Measurements from ENCODE around the gene MED26.

The MED26 gene

DNA sequence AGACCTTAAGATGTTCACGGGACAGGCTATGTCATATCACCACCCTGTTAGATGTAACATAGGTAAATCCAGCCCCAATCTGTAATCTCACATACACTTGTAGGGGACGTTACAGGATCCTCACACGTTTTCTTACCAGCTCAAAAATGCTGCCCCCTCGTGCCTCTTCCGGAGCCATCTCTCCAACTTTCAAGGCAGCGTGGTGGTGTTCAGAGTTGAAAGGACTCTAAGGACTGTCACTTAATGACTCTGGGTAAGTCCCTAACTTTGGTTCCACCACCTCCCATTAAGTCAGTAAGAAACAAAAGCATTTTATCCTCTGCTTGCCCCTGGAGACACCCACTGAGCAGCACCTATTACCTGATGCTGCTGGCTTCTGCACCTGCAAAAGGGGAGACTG is 4.4 kb downstream of the MED26 start:
- TF ChIP-seq, protein P1, sequence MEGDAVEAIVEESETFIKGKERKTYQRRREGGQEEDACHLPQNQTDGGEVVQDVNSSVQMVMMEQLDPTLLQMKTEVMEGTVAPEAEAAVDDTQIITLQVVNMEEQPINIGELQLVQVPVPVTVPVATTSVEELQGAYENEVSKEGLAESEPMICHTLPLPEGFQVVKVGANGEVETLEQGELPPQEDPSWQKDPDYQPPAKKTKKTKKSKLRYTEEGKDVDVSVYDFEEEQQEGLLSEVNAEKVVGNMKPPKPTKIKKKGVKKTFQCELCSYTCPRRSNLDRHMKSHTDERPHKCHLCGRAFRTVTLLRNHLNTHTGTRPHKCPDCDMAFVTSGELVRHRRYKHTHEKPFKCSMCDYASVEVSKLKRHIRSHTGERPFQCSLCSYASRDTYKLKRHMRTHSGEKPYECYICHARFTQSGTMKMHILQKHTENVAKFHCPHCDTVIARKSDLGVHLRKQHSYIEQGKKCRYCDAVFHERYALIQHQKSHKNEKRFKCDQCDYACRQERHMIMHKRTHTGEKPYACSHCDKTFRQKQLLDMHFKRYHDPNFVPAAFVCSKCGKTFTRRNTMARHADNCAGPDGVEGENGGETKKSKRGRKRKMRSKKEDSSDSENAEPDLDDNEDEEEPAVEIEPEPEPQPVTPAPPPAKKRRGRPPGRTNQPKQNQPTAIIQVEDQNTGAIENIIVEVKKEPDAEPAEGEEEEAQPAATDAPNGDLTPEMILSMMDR (conservative IDR thresholded peaks at IDR 0.05; ENCODE audit: control insufficient read depth, insufficient read depth, low read depth, low read length) = no peak
- no peak overlapping the region for H3K4me3 ChIP-seq (ENCODE audit: control insufficient read depth, low read depth, low read length)
- no peak for DNase-seq (ENCODE audit: low read depth)

DNA sequence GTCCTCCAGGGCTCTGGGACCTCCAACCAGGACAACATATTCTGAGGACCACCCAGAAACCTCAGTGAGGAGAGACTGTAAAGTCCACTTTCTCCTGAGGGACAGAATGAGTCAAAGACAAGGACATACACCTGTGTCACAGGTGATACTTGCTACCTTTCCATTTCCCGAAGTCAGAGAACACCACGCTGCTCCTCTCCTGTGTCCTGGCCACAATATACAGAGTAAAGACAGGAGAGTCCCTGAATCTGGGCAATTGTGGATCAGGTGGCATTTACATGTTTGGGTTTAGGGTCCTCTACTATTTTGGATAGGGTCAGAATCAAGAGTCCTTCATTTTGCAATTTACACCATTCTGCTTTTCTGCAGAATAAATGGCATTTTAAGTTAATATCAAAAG is 4.9 kb downstream of the MED26 start:
- no peak overlapping the region for H3K4me3 ChIP-seq (ENCODE audit: control insufficient read depth, low read depth, low read length)
- no peak for DNase-seq (ENCODE audit: low read depth)
- TF ChIP-seq, protein P1 (conservative IDR thresholded peaks at IDR 0.05; ENCODE audit: control insufficient read depth, insufficient read depth, low read depth, low read length) = no peak

DNA sequence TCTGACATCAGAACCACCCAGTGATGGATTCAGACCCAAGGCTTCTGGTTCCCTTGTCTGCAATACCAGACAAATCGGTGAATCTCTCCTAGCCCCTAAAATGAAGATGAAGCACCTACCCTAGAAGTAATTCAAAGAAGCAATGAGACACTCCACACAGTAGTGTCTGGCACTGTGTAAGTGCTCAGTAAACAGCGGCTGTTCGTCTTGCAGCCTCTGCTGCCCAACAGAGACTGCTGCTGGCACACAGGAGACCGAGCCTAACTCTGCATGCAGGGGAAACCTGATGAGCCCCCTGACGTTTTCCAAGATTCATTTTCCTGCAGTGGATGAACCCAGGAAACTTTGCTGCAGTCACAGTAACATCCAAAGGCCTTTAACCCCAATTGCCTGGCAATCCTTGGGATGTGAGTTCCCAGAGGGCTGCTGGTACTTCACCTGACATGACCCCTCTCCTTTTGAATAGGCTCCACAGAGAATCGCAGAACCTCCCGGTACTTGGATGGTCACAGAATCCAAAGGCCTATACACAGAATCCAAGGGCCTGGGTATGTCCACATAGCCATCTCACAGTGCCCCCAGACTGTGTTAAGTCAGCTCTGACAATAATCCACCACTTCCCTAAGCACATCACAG is 6.7 kb downstream of the MED26 start:
- H3K4me3 ChIP-seq (ENCODE audit: control insufficient read depth, low read depth, low read length) = no peak overlapping the region
- DNase-seq (ENCODE audit: low read depth) = no peak
- TF ChIP-seq, protein P1 (conservative IDR thresholded peaks at IDR 0.05; ENCODE audit: control insufficient read depth, insufficient read depth, low read depth, low read length) = no peak

DNA sequence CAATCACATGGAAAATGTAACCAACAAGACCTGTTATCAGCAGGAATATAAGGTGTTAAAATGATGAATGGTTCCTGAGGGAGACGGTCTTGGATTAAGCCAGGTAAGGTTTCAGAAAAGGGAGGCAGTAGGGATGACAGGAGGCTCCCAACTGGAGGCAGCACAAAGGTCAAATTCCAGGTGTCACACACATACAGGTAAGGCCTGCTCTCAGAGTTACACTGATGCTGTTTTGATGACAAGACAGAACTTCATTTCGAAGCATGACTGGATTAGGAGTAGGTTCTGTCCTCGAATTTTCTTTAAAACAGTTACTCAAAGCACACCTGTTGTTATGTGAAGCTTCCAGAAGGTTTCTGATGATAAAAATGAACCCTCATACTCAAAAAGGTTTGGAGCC is 7.4 kb downstream of the MED26 start:
- DNase-seq (ENCODE audit: low read depth) = no peak
- TF ChIP-seq, protein P1 (conservative IDR thresholded peaks at IDR 0.05; ENCODE audit: control insufficient read depth, insufficient read depth, low read depth, low read length) = no peak
- no peak overlapping the region for H3K4me3 ChIP-seq (ENCODE audit: control insufficient read depth, low read depth, low read length)

DNA sequence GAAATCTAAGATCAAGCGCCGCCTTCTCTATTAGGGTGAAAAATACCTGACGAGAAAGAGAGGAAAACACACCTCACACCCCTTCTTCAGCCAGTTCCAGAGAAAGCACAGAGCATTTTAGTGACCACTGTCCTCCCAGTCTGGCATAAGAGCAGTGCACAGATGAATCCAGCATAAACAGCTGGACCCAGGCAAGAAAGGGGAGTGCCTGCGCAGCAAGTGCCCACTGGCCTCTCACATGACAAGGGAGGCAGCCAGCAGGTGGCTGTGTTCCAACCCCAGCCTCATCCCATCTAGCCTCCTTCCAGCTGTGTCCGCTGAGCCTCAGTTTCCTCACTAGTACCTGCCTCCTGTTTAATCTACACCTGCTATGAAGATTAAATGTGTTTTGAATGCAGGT is 8.0 kb downstream of the MED26 start:
- TF ChIP-seq, protein P1 (conservative IDR thresholded peaks at IDR 0.05; ENCODE audit: control insufficient read depth, insufficient read depth, low read depth, low read length) = no peak
- H3K4me3 ChIP-seq (ENCODE audit: control insufficient read depth, low read depth, low read length) = no peak overlapping the region
- no peak for DNase-seq (ENCODE audit: low read depth)

DNA sequence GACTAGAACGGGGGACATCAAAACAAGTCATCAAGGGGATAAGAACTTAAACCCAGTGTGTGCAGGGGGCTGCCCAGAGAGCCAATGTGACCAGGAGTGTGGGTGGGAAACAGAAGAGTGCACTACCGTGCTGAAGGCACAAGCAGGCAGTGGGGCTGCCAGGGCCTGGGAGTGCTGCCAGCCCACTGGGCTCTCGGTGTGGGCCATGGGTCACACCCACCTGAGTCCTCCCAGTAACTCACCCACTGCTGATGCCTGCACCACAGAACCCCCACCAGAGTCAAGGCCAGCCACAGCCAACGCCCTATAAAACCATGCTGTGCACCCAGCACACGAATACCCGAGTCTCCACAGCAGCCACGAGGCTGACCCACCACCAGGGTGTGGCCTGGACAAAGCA is 8.5 kb downstream of the MED26 start:
- H3K4me3 ChIP-seq (ENCODE audit: control insufficient read depth, low read depth, low read length) = no peak overlapping the region
- DNase-seq (ENCODE audit: low read depth) = no peak
- TF ChIP-seq, protein P1 (conservative IDR thresholded peaks at IDR 0.05; ENCODE audit: control insufficient read depth, insufficient read depth, low read depth, low read length) = no peak

DNA sequence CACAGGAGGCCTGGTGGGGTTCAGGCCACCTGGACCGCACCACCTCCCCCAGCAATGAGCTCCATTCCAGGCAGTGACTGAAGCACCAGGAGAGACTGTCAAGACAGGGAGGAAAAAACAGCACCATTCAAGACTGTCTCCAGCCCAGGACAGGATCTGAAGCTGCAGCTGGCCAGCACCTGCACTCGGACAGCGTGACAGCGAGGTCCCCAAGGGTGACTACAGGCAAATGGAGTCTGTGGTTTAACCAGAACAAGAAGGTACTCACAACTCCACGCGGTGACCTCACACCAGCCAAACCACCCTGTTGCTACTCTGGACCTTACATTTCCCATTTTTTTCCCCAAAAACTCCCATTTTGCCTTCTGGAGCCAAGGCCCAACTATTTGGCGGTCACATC is 9.8 kb downstream of the MED26 start:
- no peak for DNase-seq (ENCODE audit: low read depth)
- no peak overlapping the region for H3K4me3 ChIP-seq (ENCODE audit: control insufficient read depth, low read depth, low read length)
- TF ChIP-seq, protein P1 (conservative IDR thresholded peaks at IDR 0.05; ENCODE audit: control insufficient read depth, insufficient read depth, low read depth, low read length) = no peak
